ENCODE data around the gene MYO10.
"Not testable (repeated sequence)": the region's sequence is repeated elsewhere in the genome, so short reads cannot be mapped to it uniquely, and the experiment has no call there.

Gene MYO10

GRCh38 chr5:16784088-16784487, 152.0 kb downstream of the MYO10 start:
- no peak for DNase-seq (ENCODE audit: low spot score)

GRCh38 chr5:16781828-16782626, 154.1 kb downstream of the MYO10 start:
- DNase-seq (ENCODE audit: low spot score) = no peak

GRCh38 chr5:16780325-16780724, 155.8 kb downstream of the MYO10 start:
- DNase-seq (ENCODE audit: low spot score) = no peak

- no peak for DNase-seq (ENCODE audit: low spot score)
Observed at GRCh38 chr5:16777432-16777831, 158.7 kb downstream of the MYO10 start.

GRCh38 chr5:16776611-16777251, 159.4 kb downstream of the MYO10 start:
- DNase-seq (ENCODE audit: low spot score) = no peak

GRCh38 chr5:16774806-16775205, 161.3 kb downstream of the MYO10 start:
- no peak for DNase-seq (ENCODE audit: low spot score)

- DNase-seq (ENCODE audit: low spot score) = no peak
Observed at GRCh38 chr5:16773991-16774390, 162.1 kb downstream of the MYO10 start.

- DNase-seq (ENCODE audit: low spot score) = no peak
Observed at GRCh38 chr5:16772556-16772955, 163.5 kb downstream of the MYO10 start.

GRCh38 chr5:16768184-16768583, 167.9 kb downstream of the MYO10 start:
- no peak for DNase-seq (ENCODE audit: low spot score)

GRCh38 chr5:16763211-16763610, 172.9 kb downstream of the MYO10 start:
- no peak for DNase-seq (ENCODE audit: low spot score)

GRCh38 chr5:16759147-16759773, 176.8 kb downstream of the MYO10 start:
- no peak for DNase-seq (ENCODE audit: low spot score)

- DNase-seq (ENCODE audit: low spot score) = no peak
Observed at GRCh38 chr5:16757989-16758501, 178.0 kb downstream of the MYO10 start.

GRCh38 chr5:16757577-16757976, 178.5 kb downstream of the MYO10 start:
- not testable (repeated sequence) for DNase-seq (ENCODE audit: low spot score)

GRCh38 chr5:16757146-16757545, 178.9 kb downstream of the MYO10 start:
- no peak for DNase-seq (ENCODE audit: low spot score)

GRCh38 chr5:16756692-16757091, 179.4 kb downstream of the MYO10 start:
- no peak for DNase-seq (ENCODE audit: low spot score)

GRCh38 chr5:16755641-16756040, 180.4 kb downstream of the MYO10 start:
- peak; percentile 46 for DNase-seq (ENCODE audit: low spot score)

GRCh38 chr5:16754601-16755000, 181.5 kb downstream of the MYO10 start:
- DNase-seq (ENCODE audit: low spot score) = peak; percentile 72

GRCh38 chr5:16754086-16754485, 182.0 kb downstream of the MYO10 start:
- DNase-seq (ENCODE audit: low spot score) = no peak

- DNase-seq (ENCODE audit: low spot score) = no peak
Observed at GRCh38 chr5:16750445-16750844, 185.6 kb downstream of the MYO10 start.

- DNase-seq (ENCODE audit: low spot score) = no peak
Observed at GRCh38 chr5:16749626-16750025, 186.5 kb downstream of the MYO10 start.

GRCh38 chr5:16744164-16744880, 191.8 kb downstream of the MYO10 start:
- DNase-seq (ENCODE audit: low spot score) = no peak

GRCh38 chr5:16742938-16743337, 193.2 kb downstream of the MYO10 start:
- no peak for DNase-seq (ENCODE audit: low spot score)
